Measurements from ENCODE around the gene PDZK1IP1. TPM values are rescaled to one million over a fixed set of nuclear protein-coding genes. Genes with fewer than 3 reads are reported as not detected.

The PDZK1IP1 gene
- total and polyA plus RNA-seq, 2 donors (not counting 3 experiments of a cell fraction or from before 2014, with no cell fraction given): 0.52 TPM; not detected in 1

DNA sequence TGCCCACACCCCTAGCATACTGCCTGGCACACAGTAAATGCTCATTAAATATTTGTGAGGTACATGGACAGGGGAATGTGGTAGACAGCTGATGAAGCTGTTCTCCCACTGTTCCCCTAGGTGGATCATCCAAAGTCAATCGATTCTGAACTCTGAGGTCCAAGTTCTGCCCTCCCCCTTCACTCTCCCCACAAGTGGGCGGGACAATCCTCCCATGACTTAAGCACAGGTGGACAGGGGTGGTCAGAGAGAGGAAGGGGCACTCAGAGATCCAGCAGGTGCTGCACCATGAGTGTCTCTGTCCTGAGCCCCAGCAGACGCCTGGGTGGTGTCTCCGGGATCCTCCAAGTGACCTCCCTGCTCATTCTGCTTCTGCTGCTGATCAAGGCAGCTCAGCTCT, 52.6 kb downstream of the PDZK1IP1 start, which contains the start of gene CYP4A22:
CYP4A22 (plus strand) TSS at position 244 of the 400 bp plus-strand sequence; CDS start at position 289, 45 bp downstream.
- Histone ChIP-seq H3K36me3 (ENCODE audit: control insufficient read depth in 2 of 2, extremely low read depth in 1 of 2, insufficient read depth in 2 of 2, low read length in 2 of 2) (no peaks in the 10 kb centered on the region), H4K20me1 (replicated peaks; ENCODE audit: control insufficient read depth, extremely low read depth, insufficient read depth, low read length) (no peaks in the 10 kb centered on the region), H3K9me1 (replicated peaks; ENCODE audit: control insufficient read depth, extremely low read depth, insufficient read depth, low read length) (no peaks in the 10 kb centered on the region), H3K4me2 (ENCODE audit: insufficient read depth, low read length) (no peak within 1 kb of the TSS), H3K4me3 (replicated peaks in 1 of 3; ENCODE audit: insufficient read depth in 1 of 3, low read depth in 1 of 3, low read length in 3 of 3) (no peak within 1 kb of the TSS), H2AFZ (ENCODE audit: low read depth, low read length) (no peak within 1 kb of the TSS), H3K79me2 (ENCODE audit: control insufficient read depth, insufficient read depth, low read length) (no peaks in the 10 kb centered on the region), H3K4me1 (ENCODE audit: control insufficient read depth, extremely low read depth, insufficient read depth, low read length) (no peaks in the 10 kb centered on the region), H3K9me3 (replicated peaks; ENCODE audit: control insufficient read depth, insufficient read depth, low read length) (no peaks in the 10 kb centered on the region), H3K27me3 (ENCODE audit: control insufficient read depth in 2 of 2, insufficient read depth in 2 of 2, low read length in 2 of 2) (no peaks in the 10 kb centered on the region), H3K9ac (replicated peaks; ENCODE audit: extremely low read depth, insufficient read depth, low read length) (no peak within 1 kb of the TSS), H3K27ac (ENCODE audit: insufficient read depth, low read depth, low read length) (no peak within 1 kb of the TSS)
- DNase-seq (ENCODE audit: low read depth, low spot score): no peak
- POLR2A ChIA-PET: no interaction called here
- no TSS peak for BruUV-seq (replicated peaks)
- dilution Hi-C loops (cut with MboI; ENCODE audit: extremely low pct_ligation_motif_present, low sequenced_read_pairs) (no loop called here), intact Hi-C loops (cut with micrococcal nuclease) (no loop called here)
- TF ChIP-seq FOS (IDR thresholded peaks at IDR 0.05; ENCODE audit: borderline replicate concordance, insufficient read depth, low read length) (no peak), POLR2AphosphoS5 (IDR thresholded peaks at IDR 0.05; ENCODE audit: insufficient read depth, low read depth, low read length) (no peak), MAX (IDR thresholded peaks at IDR 0.05; ENCODE audit: insufficient read depth, insufficient read length) (no peak), EZH2 (IDR thresholded peaks at IDR 0.05; ENCODE audit: borderline replicate concordance, low read depth, low read length, severe bottlenecking) (no peak), POLR2A (IDR thresholded peaks at IDR 0.05; ENCODE audit: low read depth, low read length) (no peak), GATA2 (IDR thresholded peaks at IDR 0.05; ENCODE audit: insufficient read depth, insufficient read length, low read depth, low read length) (no peak), MYC (IDR thresholded peaks at IDR 0.05; ENCODE audit: low read depth, low read length) (no peak), JUN (IDR thresholded peaks at IDR 0.05; ENCODE audit: borderline replicate concordance, insufficient read depth, insufficient read length, low read depth) (no peak)
- TF ChIP-seq, protein P1, sequence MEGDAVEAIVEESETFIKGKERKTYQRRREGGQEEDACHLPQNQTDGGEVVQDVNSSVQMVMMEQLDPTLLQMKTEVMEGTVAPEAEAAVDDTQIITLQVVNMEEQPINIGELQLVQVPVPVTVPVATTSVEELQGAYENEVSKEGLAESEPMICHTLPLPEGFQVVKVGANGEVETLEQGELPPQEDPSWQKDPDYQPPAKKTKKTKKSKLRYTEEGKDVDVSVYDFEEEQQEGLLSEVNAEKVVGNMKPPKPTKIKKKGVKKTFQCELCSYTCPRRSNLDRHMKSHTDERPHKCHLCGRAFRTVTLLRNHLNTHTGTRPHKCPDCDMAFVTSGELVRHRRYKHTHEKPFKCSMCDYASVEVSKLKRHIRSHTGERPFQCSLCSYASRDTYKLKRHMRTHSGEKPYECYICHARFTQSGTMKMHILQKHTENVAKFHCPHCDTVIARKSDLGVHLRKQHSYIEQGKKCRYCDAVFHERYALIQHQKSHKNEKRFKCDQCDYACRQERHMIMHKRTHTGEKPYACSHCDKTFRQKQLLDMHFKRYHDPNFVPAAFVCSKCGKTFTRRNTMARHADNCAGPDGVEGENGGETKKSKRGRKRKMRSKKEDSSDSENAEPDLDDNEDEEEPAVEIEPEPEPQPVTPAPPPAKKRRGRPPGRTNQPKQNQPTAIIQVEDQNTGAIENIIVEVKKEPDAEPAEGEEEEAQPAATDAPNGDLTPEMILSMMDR (IDR thresholded peaks at IDR 0.05; ENCODE audit: extremely low read depth in 1 of 2, insufficient read depth in 1 of 2, low read depth in 1 of 2, low read length in 2 of 2): no peak
- CTCF ChIA-PET: no interaction called here
- no peak for FAIRE-seq

Other genes starting within 250 kb of the PDZK1IP1 start
- gene CYP4A11, start 248.6 kb downstream of the PDZK1IP1 start, total RNA-seq: not detected in 2 replicates
- gene CYP4A11, start 248.6 kb downstream of the PDZK1IP1 start, polyA plus RNA-seq: not detected in 2 replicates
- gene CYP4X1, start 166.4 kb downstream of the PDZK1IP1 start, total RNA-seq: 2.3 and 3.7 TPM in 2 replicates
- 2.4 and 3.2 TPM in 2 replicates for gene CYP4X1, start 166.4 kb downstream of the PDZK1IP1 start, polyA plus RNA-seq
- gene CYP4Z1, start 122.8 kb downstream of the PDZK1IP1 start, total RNA-seq: not detected in 2 replicates
- gene CYP4Z1, start 122.8 kb downstream of the PDZK1IP1 start, polyA plus RNA-seq: 0.03 TPM in 1 of 2 replicates, not detected in the other
- not detected in 2 replicates for gene CYP4A22, start 52.6 kb downstream of the PDZK1IP1 start, total RNA-seq
- not detected in 2 replicates for gene CYP4A22, start 52.6 kb downstream of the PDZK1IP1 start, polyA plus RNA-seq
- 50.2 and 52.4 TPM in 2 replicates for gene TAL1, start 42.2 kb upstream of the PDZK1IP1 start, total RNA-seq
- gene TAL1, start 42.2 kb upstream of the PDZK1IP1 start, polyA plus RNA-seq: 30.8 and 36.7 TPM in 2 replicates
- gene STIL, start 124.1 kb upstream of the PDZK1IP1 start, total RNA-seq: 24.7 and 28.1 TPM in 2 replicates
- gene STIL, start 124.1 kb upstream of the PDZK1IP1 start, polyA plus RNA-seq: 8.5 and 10.3 TPM in 2 replicates
- 79.6 and 90.0 TPM in 2 replicates for gene CMPK1, start 143.8 kb upstream of the PDZK1IP1 start, total RNA-seq
- gene CMPK1, start 143.8 kb upstream of the PDZK1IP1 start, polyA plus RNA-seq: 9.7 and 16.4 TPM in 2 replicates
- not detected in 2 replicates for gene FOXE3, start 226.2 kb upstream of the PDZK1IP1 start, total RNA-seq
- 0.06 TPM in 1 of 2 replicates, not detected in the other for gene FOXE3, start 226.2 kb upstream of the PDZK1IP1 start, polyA plus RNA-seq
- 0.07 and 0.09 TPM in 2 replicates for gene FOXD2, start 248.0 kb upstream of the PDZK1IP1 start, total RNA-seq
- gene FOXD2, start 248.0 kb upstream of the PDZK1IP1 start, polyA plus RNA-seq: 0.01 and 0.03 TPM in 2 replicates